Stomach (tissue), 9 donors: ENCODE measurements around the gene ELP4. TPM values are rescaled to one million over a fixed set of nuclear protein-coding genes. Genes with fewer than 3 reads are reported as not detected.

Experiments used
- DNase-seq, 2 donors: peaks; one replicate each; pipeline versions ENCODE4 v3.0.0 to v3.0.0-alpha.2; 2013 to 2019
- H3K27ac ChIP-seq, 5 donors: fragments of 200-600 bp in 4 of 5; sonication (generic) in 4 of 5; one replicate each; pipeline ENCODE4 v1.5.1; 2013 to 2019; ENCODE audit warnings: mild to moderate bottlenecking in 1 of 5, moderate library complexity in 1 of 5
- H3K27me3 ChIP-seq, 3 donors: fragments of 200-600 bp; sonication (generic); one replicate each; pipeline ENCODE4 v1.5.1; 2017 to 2019; ENCODE audit warnings: mixed run types in 1 of 3
- H3K36me3 ChIP-seq, 4 donors: fragments of 200-600 bp; sonication (generic); 1 replicate in 3 of 4; 2 replicates in 1 of 4; pipeline ENCODE4 v1.5.1; 2016 to 2019
- H3K4me1 ChIP-seq, 4 donors: fragments of 200-600 bp; sonication (generic); one replicate each; pipeline ENCODE4 v1.5.1; 2016 to 2019
- H3K4me3 ChIP-seq, 4 donors: fragments of 200-600 bp; sonication (generic) in 3 of 4; one replicate each; pipeline ENCODE4 v1.5.1; 2016 to 2019; ENCODE audit warnings: mild to moderate bottlenecking in 1 of 4
- H3K9me3 ChIP-seq, 4 donors: fragments of 200-600 bp; sonication (generic); one replicate each; pipeline ENCODE4 v1.5.1; 2016 to 2019
- CTCF ChIP-seq, 7 experiments: fragments of 450-650 bp in 4 of 7; fragments of 200-600 bp in 3 of 7; sonication (generic) in 3 of 7; IDR thresholded peaks; one replicate each; pipeline ENCODE4 v1.5.1; 2016 to 2019; ENCODE audit warnings: antibody characterized with exemption in 7 of 7, control low read depth in 2 of 7, mild to moderate bottlenecking in 1 of 7
- EP300 ChIP-seq: sonication (generic); formaldehyde crosslinking; IDR thresholded peaks from one replicate; pipeline ENCODE4 v1.6.1; 2017; ENCODE audit warnings: antibody characterized with exemption
- POLR2A ChIP-seq, 4 donors: fragments of 450-650 bp; IDR thresholded peaks; one replicate each; pipeline ENCODE4 v1.6.1; 2016; ENCODE audit warnings: antibody characterized with exemption in 4 of 4, control low read depth in 2 of 4, mild to moderate bottlenecking in 1 of 4, moderate library complexity in 1 of 4
- POLR2AphosphoS5 ChIP-seq, 3 donors: sonication (generic); formaldehyde crosslinking; IDR thresholded peaks; one replicate each; pipeline ENCODE4 v1.6.1; 2016; ENCODE audit warnings: antibody characterized with exemption in 3 of 3
- WGBS, 5 donors: extraction: QIAGEN DNeasy Blood & Tissue Kit in 3 of 5; methylation state at CpG; one replicate each; pipeline versions ENCODE4 v1.1.5 to v1.1.7; 2013 to 2018; 5-methylcytosine and 5-hydroxymethylcytosine counted together
- intact Hi-C: fragments of 100-400 bp; cut with DNase I; formaldehyde crosslinking; loops from one replicate; pipeline ENCODE4 v1.15.1; 2023; ENCODE audit warnings: low total_unique reads
- polyA plus RNA-seq, 3 donors: library from polyadenylated mRNA; stranded (reverse); fragments of 200-250 nt; gene quantifications; one replicate each; pipeline ENCODE4 v1.2.3, GENCODE V29; 2013
- total RNA-seq, 5 donors: library from RNA; depleted of rRNA; stranded (reverse); fragments of >200 nt; gene quantifications; one replicate each; pipeline versions ENCODE4 v1.1.0 to v1.2.3, GENCODE V29; 2014 to 2016
- donor health status: healthy with polysubstance abuse.
- donor health status: Bipolar disorder and iron deficiency.
- donor health status: healthy.

ELP4 gene
- total and polyA plus RNA-seq, 8 donors, result 8.3 to 70.0 (median 20.9) TPM

- peak overlapping the region; percentile 0 to 42 (median 31) for H3K4me3 ChIP-seq
- DNase-seq, result peak in 1 of 2 donors; percentile 21
- peaks cover 72 to 94% (median 86%) of the 10 kb centered on the region in 4 donors for H3K4me1 ChIP-seq
- 4 to 7% (median 5%) methylated on average over 53 to 57 of the region's 57 CpGs for WGBS, 5 donors
- no peaks in the 10 kb centered on the region for H3K36me3 ChIP-seq
- no peak overlapping the region for H3K27ac ChIP-seq
- TF ChIP-seq CTCF (IDR thresholded peaks at IDR 0.05), result no peak
- no peak for TF ChIP-seq POLR2A (IDR thresholded peaks at IDR 0.05)
- TF ChIP-seq POLR2AphosphoS5 (IDR thresholded peaks at IDR 0.05), result no peak
- no peak for TF ChIP-seq EP300
- intact Hi-C loops, result no loop called here
- H3K9me3 ChIP-seq, result peaks cover 0 to 13% (median 2%) of the 10 kb centered on the region in 4 donors
- peaks cover 65 to 100% (median 100%) of the 10 kb centered on the region in 3 donors for H3K27me3 ChIP-seq
These were observed 306.3 kb downstream of the ELP4 start for GRCh38 chr11:31815711-31816467.

- Histone ChIP-seq H3K4me3 (peak overlapping the region in 3 of 4 donors; percentile 17 to 42 (median 38)), H3K27ac (no peak overlapping the region)
- intact Hi-C loops, result no loop called here
These were observed 307.0 kb downstream of the ELP4 start for GRCh38 chr11:31816468-31817053.

DNA sequence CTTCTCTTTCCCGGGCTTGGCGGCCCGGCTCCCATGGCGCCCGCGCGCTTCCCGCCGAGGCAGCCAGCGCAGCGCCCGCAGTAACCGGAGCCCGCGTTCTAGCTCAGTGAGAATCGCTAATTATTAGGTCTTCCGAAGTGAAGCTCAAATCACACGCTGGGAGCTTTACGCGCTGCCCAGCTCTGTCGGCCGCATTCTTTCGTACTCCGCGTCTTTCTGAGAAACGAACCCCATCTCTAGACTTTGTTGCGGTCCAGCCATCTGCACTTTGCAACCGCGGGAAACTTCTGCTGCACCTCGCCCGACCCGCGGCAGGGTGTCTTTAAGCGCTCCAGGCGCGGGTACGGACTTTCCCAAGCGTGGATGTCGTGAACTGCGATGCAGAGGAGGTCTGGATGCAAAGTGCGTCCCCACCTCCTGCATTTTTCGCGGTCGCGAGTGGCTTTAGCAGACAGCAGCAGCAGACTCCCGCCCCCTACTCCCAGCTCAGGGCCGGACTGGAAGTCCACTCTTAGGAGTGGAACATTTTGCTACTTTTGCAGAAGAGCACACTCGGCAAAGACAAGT, 307.6 kb downstream of the ELP4 start:
- peaks cover 59 to 81% (median 74%) of the 10 kb centered on the region in 4 donors for H3K4me1 ChIP-seq
- peak in 1 of 2 donors; percentile 31 for DNase-seq
- 1 to 9% (median 3%) methylated on average over 32 to 48 of the region's 48 CpGs for WGBS, 5 donors

More at GRCh38 chr11:31816468-31817053, 307.0 kb downstream of the ELP4 start:
- Histone ChIP-seq H3K36me3 (no peaks in the 10 kb centered on the region), H3K27me3 (peaks cover 63 to 100% (median 100%) of the 10 kb centered on the region in 3 donors), H3K9me3 (peaks cover 0 to 13% (median 2%) of the 10 kb centered on the region in 4 donors), H3K4me1 (peaks cover 65 to 87% (median 79%) of the 10 kb centered on the region in 4 donors)
- WGBS, 5 donors, result 3 to 9% (median 5%) methylated on average over 23 to 40 of the region's 40 CpGs
- TF ChIP-seq POLR2AphosphoS5 (IDR thresholded peaks at IDR 0.05) (no peak), POLR2A (IDR thresholded peaks at IDR 0.05) (no peak), CTCF (IDR thresholded peaks at IDR 0.05) (no peak), EP300 (no peak)
- peak in 1 of 2 donors; percentile 45 for DNase-seq

More for the DNA sequence above, 307.6 kb downstream of the ELP4 start:
- peaks cover 57 to 100% (median 100%) of the 10 kb centered on the region in 3 donors for H3K27me3 ChIP-seq
- H3K9me3 ChIP-seq, result peaks cover 0 to 13% (median 2%) of the 10 kb centered on the region in 4 donors
- TF ChIP-seq CTCF (IDR thresholded peaks at IDR 0.05), result no peak
- no peak for TF ChIP-seq EP300
- TF ChIP-seq POLR2A (IDR thresholded peaks at IDR 0.05), result no peak
- no peak for TF ChIP-seq POLR2AphosphoS5 (IDR thresholded peaks at IDR 0.05)
- intact Hi-C loops, result no loop called here
- H3K27ac ChIP-seq, result no peak overlapping the region
- H3K36me3 ChIP-seq, result no peaks in the 10 kb centered on the region
- peak overlapping the region; percentile 17 to 42 (median 37) for H3K4me3 ChIP-seq
